GM18499 (cell line): ENCODE data around the gene PIWIL1.

ENCODE experiments used
- ATAC-seq: cut with Tn5 transposase; IDR thresholded peaks from one replicate; pipeline ENCODE4 v1.9.1; 2021; ENCODE audit warnings: moderate number of reproducible peaks; ENCODE audit not compliant: insufficient read depth, unreplicated experiment

Gene PIWIL1

DNA sequence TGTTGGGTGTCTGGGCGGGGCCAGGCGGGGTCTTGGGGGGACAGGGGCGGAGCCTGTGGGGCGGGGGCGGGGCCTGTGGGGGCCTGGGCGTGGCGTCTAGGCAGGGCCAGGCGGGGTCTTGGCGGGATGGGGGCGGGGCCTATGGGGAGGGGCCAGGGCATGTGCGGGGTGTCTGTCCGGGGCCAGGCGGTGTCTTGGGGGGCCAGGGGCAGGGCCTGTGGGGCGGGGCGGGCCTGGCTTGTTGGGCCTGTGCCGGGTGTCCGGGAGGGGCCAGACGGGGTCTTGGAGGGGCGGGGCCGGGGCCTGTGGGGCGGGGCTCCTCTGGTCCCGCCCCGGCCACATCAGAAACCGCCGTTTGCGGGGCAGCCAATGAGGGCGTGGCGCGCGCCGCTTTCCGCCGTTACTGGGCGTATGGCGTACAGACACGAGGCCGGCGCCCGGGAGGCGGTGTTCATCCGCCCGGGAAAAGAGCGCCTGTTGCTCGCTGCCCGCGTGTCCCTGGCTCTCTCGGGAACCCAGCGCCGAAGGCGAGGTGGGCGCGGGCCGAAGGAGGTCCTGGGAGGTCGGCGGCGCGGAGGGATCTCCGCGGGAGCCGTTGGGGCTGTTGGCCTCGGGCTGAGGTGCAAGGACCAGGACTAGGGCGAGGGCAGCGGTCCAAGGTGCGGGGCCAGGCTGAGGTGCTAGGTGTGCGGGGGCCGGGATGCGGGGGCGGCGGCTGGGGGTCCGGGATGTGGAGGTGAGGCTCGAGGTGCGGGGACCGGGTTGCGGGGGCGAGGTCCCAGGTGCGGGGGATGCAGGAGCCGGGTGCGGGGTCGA, at the start of gene PIWIL1:
TSS of gene PIWIL1 (plus strand) at position 400 of the 816 bp plus-strand sequence. CDS start 4,705 bp downstream, outside the sequence.
- no peak for ATAC-seq

DNA sequence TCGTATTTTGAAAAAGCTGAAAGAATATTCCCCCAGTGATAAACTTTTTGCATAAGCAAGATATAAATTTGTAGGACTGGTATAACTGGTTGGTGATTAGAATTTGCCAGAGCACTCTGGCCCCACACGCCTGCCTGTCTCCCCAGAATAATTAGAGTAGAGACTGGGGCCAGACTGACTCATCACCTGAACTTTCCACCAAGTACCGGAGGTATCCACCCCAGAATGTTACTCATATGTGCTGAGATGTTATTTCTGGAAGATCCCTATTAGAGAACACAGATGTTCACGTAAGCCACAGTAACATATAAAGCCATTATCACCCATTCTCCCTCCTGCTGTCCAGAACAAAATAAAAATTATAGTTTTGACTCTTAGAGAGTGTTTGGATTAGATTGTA, 49.5 kb upstream of the PIWIL1 start:
- ATAC-seq, result no peak

DNA sequence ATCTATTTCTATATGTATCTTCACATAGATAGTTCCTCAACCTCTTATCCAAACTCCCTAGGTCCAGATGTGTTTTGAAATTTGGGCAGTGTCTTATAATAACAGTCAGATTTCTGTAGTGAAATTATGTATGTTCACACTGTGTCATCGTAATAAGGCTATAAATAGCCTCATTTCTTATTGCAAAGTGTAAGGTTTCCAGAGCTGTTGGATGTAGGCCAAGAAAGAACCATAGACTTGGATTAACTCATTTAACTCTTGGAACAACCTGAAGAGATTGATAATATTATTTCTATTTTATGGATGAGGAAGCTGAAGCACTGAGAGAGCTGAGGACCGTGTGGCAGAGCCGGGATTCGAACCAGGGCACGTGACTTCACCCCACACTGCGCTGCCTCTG, 49.0 kb upstream of the PIWIL1 start:
- no peak for ATAC-seq

DNA sequence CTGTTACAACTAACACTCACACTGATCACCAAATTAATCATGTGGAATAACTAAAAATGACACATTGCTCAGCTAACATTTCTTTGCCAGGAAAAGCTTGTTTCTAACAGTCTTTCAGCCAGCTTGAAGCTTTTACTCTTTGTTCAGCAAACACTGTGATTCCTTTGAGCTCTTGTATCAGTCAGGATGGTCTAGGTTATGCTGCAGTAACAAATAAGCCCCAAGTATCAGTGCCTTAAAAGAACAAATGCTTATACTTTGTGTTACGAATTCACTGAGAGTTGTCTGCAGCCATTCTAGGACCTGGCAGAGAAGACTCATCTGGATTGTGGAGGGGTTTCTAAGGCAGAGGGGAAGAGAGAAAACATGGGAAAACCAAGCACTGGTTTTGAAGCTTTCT, 47.6 kb upstream of the PIWIL1 start:
- ATAC-seq, result no peak

DNA sequence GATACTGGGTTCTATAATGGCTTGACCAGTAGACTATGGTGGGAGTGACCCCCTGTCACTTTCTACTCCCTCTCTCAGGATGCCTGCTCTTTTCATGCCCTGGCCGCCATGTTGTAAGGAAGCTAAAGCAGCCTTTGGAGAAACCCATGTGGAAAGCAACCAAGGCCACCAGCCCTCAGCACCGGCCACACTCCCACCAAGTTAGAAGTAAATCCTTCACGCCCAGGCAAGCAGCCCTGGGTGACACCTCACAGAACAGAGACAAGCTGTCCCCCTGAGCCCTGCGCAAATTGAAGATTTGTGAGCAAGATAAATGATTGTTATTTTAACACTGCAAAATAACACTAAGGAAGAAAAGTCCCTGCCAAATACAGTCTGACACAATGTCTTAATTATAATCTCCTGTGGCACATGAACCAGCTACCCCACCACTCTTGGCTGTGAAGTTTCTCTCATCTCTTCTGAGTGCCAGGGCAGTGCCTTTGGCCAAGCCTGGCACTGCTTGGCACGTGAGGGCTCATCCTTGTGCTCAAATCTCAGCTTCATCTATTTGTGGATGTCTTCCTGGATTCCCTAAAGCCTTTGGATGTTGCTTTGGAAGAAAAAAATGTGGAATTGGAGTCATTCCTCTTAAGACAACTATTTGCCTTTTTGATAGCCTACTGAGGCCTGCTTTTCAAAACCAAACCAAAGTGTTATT, 39.2 kb upstream of the PIWIL1 start:
- no peak for ATAC-seq

DNA sequence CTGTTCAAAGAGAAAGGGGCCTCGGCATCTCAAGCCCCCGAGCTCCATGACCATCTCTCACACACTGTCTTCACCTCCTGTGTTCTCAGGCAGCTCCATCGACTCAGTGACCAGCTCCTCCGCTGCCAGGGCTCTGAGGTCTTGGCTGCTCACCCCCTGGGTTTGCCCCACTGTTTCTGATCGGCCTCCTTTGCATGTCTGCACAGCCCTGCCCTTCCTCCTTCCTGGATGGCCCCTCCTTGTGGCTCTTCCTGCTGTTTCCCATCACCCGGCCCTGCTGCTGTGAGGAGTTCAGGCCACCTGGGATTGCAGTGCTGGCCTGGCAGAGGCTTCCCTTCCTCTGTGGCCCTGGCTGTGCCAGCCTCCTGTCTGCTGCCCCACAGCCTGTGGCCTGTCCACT, 38.1 kb upstream of the PIWIL1 start:
- no peak for ATAC-seq

DNA sequence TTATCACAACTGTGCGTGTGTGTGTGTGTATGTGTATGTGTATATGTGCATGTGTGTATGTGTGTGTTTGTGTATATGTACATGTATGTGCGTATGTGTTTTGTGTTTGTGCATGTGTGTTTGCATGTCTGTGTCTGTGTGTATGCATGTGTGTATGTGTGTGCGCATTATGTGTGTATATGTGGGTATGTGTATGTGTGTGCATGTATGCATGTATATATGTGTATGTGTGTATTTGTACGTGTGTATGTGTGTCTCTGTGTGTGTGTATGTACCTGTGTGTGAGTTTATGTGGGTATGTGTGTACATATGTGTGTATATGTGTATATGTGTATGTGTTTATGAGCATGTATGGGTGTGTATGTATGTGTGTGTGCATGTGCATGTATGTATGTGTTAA, 37.6 kb upstream of the PIWIL1 start:
- no peak for ATAC-seq

DNA sequence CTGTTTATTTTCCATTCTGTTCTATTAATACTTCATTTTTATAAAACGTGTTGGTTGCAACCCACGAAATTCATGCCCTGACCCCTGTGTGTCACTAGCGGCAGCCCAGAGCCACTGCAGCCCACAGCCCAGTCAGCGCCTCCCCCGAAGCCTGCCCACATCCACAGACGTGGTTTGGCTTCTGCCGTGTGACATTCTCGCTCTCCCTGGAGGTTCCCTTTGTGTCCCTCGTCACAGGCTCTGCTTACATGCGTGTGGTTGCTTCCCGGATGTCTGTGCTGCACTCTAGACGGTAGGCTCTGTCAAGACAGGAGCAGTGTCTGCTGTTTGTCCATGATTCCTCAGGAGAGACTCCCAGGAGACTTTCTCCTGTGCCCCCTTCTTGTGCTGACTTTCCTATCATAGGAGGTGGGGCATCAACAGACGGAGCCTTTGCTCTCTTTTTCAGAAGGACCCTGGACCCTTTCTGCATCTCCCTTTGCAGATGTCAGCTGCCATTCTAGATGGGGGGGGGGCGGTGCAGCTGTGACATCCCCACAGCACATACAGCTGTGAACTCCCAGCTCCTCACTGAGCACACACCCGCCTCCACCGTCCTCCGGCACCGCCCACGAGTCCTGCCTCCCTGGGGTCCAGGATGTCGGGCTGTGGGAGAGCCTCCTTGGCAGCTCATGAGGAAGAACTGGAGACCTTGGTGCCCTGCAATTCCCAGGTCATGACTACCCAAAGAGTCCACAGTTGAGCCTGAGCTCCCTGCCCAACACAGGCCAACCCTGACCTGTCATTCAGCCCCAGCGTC, 36.8 kb upstream of the PIWIL1 start:
- ATAC-seq, result no peak

DNA sequence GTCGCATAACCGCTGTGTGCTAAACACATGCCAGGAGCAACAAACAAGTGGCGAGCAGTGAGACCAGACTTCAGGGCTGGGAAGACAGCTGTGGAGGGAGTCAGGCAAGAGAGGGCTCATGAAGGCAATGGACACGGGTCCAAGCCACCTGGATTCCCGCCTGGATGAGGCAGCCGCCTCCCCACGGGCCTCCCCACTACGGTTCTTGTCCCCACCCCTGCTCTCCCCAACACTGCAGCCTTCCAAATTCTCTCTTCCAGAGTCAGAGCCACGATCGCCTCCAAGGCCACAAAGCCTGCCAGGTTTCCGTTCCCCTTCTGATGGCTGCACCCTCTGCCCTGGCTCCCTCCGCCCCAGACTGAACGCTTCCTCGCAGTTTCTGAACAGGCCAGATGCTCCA, 36.1 kb upstream of the PIWIL1 start:
- no peak for ATAC-seq

- ATAC-seq, result no peak
Measured at GRCh38 chr12:130303781-130304180, 33.9 kb upstream of the PIWIL1 start.

- ATAC-seq, result no peak
Measured at GRCh38 chr12:130307859-130308258, 29.8 kb upstream of the PIWIL1 start.

- ATAC-seq, result no peak
Measured at GRCh38 chr12:130308393-130308792, 29.3 kb upstream of the PIWIL1 start.

- ATAC-seq, result no peak
Measured at GRCh38 chr12:130316251-130316650, 21.4 kb upstream of the PIWIL1 start.

GRCh38 chr12:130320536-130320935, 17.2 kb upstream of the PIWIL1 start:
- ATAC-seq, result no peak

DNA sequence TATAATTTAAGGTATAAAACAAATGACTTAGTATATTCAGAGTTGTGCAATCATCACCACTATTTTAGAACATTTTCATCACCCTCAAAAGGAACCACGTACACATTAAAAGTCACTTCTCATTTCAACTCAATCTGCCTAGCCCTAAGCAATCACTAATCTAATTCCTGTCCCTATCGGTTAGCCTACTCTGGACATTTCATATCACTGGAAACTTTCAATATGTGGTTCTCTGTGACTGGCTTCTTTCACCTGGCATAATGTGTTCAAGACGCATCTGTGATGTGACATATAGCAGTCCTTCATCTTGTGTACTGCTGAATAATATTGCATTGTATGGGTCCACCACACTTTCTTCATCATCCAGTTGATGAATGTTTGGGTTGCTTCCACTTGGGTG, 15.4 kb upstream of the PIWIL1 start:
- ATAC-seq, result no peak

DNA sequence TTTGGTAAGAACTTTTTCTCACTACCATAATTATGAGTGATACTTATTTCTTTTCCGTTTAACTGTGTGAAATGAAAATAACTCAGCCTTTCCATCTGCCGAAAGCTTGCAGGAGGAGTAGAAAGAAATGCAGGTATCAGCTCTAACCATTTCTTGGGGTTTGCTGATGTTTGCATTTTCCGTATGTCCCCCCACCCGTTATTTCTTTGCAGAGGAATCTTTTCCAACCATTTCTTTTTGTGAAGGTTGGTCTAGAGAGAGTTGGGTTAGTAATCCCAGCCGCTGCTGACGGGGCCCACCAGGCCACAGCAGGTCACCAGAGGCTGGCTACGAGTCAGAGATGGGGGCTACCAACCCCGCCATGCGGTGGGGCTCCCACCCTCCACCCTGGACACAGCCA, 7.0 kb upstream of the PIWIL1 start:
- ATAC-seq, result no peak

DNA sequence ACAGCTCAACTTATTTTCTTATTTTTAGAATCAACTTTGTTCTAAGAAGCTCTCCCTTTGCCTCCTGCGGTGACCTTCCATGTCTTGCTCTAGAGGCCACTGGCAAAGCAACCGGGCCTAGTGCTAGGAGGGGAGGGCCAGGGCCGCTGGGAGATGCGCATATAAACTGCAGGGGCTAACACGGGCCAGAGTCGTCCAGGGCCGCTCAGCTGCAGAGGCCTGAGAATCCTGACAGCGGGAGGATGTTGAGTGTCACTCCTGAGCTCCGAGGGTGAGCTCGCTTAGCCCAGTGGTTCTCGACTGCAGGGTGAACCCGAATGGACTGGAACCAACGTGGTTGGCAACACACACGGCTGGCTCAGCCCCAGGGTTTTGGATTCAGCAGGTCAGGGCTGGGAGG, 6.5 kb upstream of the PIWIL1 start:
- ATAC-seq, result no peak

GRCh38 chr12:130333341-130333740, 4.3 kb upstream of the PIWIL1 start:
- no peak for ATAC-seq

DNA sequence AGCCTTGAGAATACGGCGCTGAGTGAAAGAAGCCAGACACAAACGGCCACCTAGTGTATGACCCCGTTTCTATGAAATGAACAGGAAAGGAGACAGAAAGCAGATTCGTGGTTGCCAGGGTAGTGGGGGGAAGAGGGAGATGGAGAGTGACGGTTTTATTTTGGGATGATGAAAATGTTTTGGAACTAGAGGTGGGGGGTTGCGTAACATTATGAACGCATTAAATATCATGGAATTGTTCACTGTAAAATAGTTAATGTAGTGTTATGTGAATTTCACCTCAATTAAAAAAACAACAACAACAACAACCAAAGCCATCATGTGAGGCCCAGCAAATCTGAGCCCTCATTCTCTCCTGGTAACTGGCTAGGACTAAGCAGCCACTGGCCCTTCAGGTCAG, 3.3 kb upstream of the PIWIL1 start:
- no peak for ATAC-seq

DNA sequence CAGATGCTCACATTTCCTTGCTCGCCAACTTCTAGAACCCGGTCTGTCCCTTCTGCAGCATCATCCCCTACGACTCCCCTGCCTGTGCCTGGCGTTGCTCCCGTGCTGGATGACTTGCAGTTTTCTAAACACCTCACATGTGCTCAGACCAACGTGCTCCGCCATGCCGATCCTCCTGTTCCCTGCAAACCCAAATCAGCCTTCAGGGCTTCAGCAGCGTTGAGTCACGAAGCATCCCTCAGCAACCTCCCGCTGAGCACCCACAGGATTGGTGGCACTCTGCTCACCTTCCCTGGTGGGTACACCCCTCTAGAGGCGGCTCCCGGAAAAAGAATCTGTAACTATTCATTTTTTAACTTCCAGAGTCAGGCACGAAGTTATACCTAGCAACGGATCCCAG, 2.8 kb upstream of the PIWIL1 start:
- ATAC-seq, result no peak
